Vagina (tissue), 2 donors: Measurements from ENCODE around the gene ATXN1.

Experiments
- POLR2A ChIP-seq, 2 donors: fragments of 450-650 bp; IDR thresholded peaks; one replicate each; pipeline ENCODE4 v1.6.1; 2017; ENCODE audit warnings: antibody characterized with exemption in 2 of 2, mild to moderate bottlenecking in 2 of 2, moderate library complexity in 2 of 2
- POLR2AphosphoS5 ChIP-seq, 2 donors: sonication (generic); formaldehyde crosslinking; IDR thresholded peaks; one replicate each; pipeline ENCODE4 v1.9.0; 2017; ENCODE audit warnings: antibody characterized with exemption in 2 of 2, mild to moderate bottlenecking in 2 of 2, low read depth in 1 of 2; ENCODE audit not compliant: insufficient read depth in 1 of 2

GRCh38 chr6:16563628-16564240 is 197.5 kb downstream of the ATXN1 start:
- TF ChIP-seq POLR2AphosphoS5 (IDR thresholded peaks at IDR 0.05; ENCODE audit: insufficient read depth in 1 of 2, low read depth in 1 of 2) (no peak), POLR2A (IDR thresholded peaks at IDR 0.05) (no peak)
